ENCODE results near the gene HOMER3. TPM values are rescaled to one million over a fixed set of nuclear protein-coding genes. Genes with fewer than 3 reads are reported as not detected.

Gene HOMER3
- total and polyA plus RNA-seq, 2 of the 13 experiments (the other 11 are each of a cell fraction or from before 2014, with no cell fraction given) = 21.3 to 27.3 TPM

DNA sequence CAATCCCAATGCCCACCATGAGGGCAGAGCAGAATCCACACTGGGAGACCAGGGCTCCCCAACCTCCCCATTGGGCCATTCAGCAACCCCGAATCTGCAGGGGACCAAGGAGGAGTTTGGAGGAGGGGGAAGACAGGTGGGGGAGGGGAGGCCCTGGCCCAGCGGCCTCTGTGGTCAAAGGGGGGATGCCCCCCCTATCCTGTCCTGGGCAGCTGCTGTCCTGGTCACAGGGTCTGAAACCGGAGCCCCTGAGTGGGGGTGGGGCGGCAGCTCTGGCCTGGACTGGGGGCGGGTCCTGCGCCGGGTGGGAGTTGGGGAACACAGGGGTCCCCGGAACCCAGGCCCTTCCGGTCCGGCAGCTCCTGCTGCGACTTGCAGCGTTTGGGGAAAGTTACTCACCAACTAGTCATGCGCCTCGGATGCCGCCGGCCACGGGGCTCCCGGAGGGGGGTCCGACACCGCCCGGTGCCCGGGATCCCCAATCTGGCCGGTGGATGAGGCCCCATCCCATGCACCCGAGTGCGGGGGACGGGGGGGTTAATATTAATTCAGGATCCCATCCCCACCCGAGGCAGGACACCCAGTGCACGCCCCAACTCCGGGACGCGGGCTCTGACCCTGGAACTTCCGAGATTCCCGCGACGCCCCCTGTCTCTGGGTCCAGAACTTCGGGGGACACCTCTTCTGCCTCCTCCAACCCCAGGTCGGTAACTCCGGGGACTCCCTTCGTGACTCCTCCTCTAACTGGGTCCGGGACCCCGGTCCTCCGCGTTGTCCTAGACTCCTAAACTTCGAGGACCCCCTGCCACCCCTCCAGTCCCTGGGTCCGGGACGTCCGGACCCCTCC lies 872 bp downstream of the HOMER3 start (continued):
- TF ChIP-seq, protein P1, sequence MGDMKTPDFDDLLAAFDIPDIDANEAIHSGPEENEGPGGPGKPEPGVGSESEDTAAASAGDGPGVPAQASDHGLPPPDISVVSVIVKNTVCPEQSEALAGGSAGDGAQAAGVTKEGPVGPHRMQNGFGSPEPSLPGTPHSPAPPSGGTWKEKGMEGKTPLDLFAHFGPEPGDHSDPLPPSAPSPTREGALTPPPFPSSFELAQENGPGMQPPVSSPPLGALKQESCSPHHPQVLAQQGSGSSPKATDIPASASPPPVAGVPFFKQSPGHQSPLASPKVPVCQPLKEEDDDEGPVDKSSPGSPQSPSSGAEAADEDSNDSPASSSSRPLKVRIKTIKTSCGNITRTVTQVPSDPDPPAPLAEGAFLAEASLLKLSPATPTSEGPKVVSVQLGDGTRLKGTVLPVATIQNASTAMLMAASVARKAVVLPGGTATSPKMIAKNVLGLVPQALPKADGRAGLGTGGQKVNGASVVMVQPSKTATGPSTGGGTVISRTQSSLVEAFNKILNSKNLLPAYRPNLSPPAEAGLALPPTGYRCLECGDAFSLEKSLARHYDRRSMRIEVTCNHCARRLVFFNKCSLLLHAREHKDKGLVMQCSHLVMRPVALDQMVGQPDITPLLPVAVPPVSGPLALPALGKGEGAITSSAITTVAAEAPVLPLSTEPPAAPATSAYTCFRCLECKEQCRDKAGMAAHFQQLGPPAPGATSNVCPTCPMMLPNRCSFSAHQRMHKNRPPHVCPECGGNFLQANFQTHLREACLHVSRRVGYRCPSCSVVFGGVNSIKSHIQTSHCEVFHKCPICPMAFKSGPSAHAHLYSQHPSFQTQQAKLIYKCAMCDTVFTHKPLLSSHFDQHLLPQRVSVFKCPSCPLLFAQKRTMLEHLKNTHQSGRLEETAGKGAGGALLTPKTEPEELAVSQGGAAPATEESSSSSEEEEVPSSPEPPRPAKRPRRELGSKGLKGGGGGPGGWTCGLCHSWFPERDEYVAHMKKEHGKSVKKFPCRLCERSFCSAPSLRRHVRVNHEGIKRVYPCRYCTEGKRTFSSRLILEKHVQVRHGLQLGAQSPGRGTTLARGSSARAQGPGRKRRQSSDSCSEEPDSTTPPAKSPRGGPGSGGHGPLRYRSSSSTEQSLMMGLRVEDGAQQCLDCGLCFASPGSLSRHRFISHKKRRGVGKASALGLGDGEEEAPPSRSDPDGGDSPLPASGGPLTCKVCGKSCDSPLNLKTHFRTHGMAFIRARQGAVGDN (CRISPR knock-in tag; IDR thresholded peaks at IDR 0.05) = peak; percentile 66
- TF ChIP-seq BCL6 (CRISPR knock-in tag; IDR thresholded peaks at IDR 0.05) (no peak), FOXA3 (CRISPR knock-in tag; IDR thresholded peaks at IDR 0.05) (no peak), HDAC6 (IDR thresholded peaks at IDR 0.05; ENCODE audit: low read depth, low read length) (no peak), GATAD2A (CRISPR knock-in tag; IDR thresholded peaks at IDR 0.05) (0 out of 2 replicates have a peak, but pooled peaks have one; percentile 21), ZNF235 (CRISPR knock-in tag; IDR thresholded peaks at IDR 0.05; ENCODE audit: borderline replicate concordance) (no peak), ZFP90 (CRISPR knock-in tag; IDR thresholded peaks at IDR 0.05; ENCODE audit: borderline replicate concordance) (0 out of 2 replicates have a peak, but pooled peaks have one; percentile 37), KAT8 (CRISPR knock-in tag; IDR thresholded peaks at IDR 0.05) (no peak), HNF4G (IDR thresholded peaks at IDR 0.05; ENCODE audit: borderline replicate concordance, low read depth, low read length) (no peak), HNF4G (CRISPR knock-in tag; IDR thresholded peaks at IDR 0.05; ENCODE audit: borderline replicate concordance, low read depth) (no peak), PTBP1 (IDR thresholded peaks at IDR 0.05; ENCODE audit: low read depth, low read length, poor library complexity, severe bottlenecking) (no peak), ZNF883 (CRISPR knock-in tag; IDR thresholded peaks at IDR 0.05; ENCODE audit: not compliant biosample characterization) (no peak), ZKSCAN1 (IDR thresholded peaks at IDR 0.05; ENCODE audit: low read length) (no peak)
- TF ChIP-seq, protein P2, sequence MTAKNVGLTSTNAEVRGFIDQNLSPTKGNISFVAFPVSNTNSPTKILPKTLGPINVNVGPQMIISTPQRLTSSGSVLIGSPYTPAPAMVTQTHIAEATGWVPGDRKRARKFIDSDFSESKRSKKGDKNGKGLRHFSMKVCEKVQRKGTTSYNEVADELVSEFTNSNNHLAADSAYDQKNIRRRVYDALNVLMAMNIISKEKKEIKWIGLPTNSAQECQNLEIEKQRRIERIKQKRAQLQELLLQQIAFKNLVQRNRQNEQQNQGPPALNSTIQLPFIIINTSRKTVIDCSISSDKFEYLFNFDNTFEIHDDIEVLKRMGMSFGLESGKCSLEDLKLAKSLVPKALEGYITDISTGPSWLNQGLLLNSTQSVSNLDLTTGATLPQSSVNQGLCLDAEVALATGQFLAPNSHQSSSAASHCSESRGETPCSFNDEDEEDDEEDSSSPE (CRISPR knock-in tag; IDR thresholded peaks at IDR 0.05) = no peak
- TF ChIP-seq, protein P3, sequence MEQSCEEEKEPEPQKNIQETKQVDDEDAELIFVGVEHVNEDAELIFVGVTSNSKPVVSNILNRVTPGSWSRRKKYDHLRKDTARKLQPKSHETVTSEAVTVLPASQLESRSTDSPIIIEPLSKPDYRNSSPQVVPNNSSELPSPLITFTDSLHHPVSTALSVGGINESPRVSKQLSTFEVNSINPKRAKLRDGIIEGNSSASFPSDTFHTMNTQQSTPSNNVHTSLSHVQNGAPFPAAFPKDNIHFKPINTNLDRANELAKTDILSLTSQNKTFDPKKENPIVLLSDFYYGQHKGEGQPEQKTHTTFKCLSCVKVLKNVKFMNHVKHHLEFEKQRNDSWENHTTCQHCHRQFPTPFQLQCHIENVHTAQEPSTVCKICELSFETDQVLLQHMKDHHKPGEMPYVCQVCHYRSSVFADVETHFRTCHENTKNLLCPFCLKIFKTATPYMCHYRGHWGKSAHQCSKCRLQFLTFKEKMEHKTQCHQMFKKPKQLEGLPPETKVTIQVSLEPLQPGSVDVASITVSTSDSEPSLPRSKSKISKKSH (CRISPR knock-in tag; IDR thresholded peaks at IDR 0.05; ENCODE audit: borderline replicate concordance) = no peak
- TF ChIP-seq, protein P4, sequence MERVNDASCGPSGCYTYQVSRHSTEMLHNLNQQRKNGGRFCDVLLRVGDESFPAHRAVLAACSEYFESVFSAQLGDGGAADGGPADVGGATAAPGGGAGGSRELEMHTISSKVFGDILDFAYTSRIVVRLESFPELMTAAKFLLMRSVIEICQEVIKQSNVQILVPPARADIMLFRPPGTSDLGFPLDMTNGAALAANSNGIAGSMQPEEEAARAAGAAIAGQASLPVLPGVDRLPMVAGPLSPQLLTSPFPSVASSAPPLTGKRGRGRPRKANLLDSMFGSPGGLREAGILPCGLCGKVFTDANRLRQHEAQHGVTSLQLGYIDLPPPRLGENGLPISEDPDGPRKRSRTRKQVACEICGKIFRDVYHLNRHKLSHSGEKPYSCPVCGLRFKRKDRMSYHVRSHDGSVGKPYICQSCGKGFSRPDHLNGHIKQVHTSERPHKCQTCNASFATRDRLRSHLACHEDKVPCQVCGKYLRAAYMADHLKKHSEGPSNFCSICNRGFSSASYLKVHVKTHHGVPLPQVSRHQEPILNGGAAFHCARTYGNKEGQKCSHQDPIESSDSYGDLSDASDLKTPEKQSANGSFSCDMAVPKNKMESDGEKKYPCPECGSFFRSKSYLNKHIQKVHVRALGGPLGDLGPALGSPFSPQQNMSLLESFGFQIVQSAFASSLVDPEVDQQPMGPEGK (CRISPR knock-in tag; IDR thresholded peaks at IDR 0.05) = peak; percentile 74
